Lung (tissue), 12 donors: ENCODE data around the gene FBF1. TPM values are rescaled to one million over a fixed set of nuclear protein-coding genes. Genes with fewer than 3 reads are reported as not detected.
A peak's percentile ranks its signal among the peaks of the same experiment; 100 is the strongest.

ENCODE experiments used
- ATAC-seq: fragments of 200-7000 bp; cut with Tn5 transposase; one replicate; pipeline ENCODE4 v1.9.1; 2020; ENCODE audit warnings: moderate number of reproducible peaks; ENCODE audit not compliant: insufficient read depth, low FRiP score
- DNase-seq, 3 donors: peaks; one replicate each; pipeline ENCODE4 v3.0.0-alpha.2; 2013 to 2017
- H3K27ac ChIP-seq, 2 donors: one replicate each; pipeline ENCODE4 v1.5.1; 2013; ENCODE audit warnings: mild to moderate bottlenecking in 2 of 2, moderate library complexity in 2 of 2, control low read depth in 1 of 2, inconsistent platforms in 1 of 2, low read depth in 1 of 2, low read length in 1 of 2
- H3K27me3 ChIP-seq, 3 donors: one replicate each; pipeline ENCODE4 v1.5.1; 2013; ENCODE audit warnings: low read length in 2 of 3; ENCODE audit not compliant: control insufficient read depth in 3 of 3, insufficient read depth in 3 of 3
- H3K36me3 ChIP-seq, 4 donors: one replicate each; pipeline ENCODE4 v1.5.1; 2013; ENCODE audit warnings: low read length in 4 of 4, mild to moderate bottlenecking in 1 of 4, moderate library complexity in 1 of 4; ENCODE audit not compliant: control insufficient read depth in 4 of 4, insufficient read depth in 4 of 4
- H3K4me1 ChIP-seq, 5 donors: one replicate each; pipeline ENCODE4 v1.5.1; 2013; ENCODE audit warnings: low read length in 5 of 5, mild to moderate bottlenecking in 2 of 5, moderate library complexity in 1 of 5; ENCODE audit not compliant: control insufficient read depth in 5 of 5, insufficient read depth in 5 of 5
- H3K4me3 ChIP-seq: one replicate; pipeline ENCODE4 v1.5.1; 2013; ENCODE audit warnings: mild to moderate bottlenecking, control low read depth, moderate library complexity
- H3K9ac ChIP-seq, 2 donors: one replicate each; pipeline ENCODE4 v1.5.1; 2013; ENCODE audit warnings: low read length in 2 of 2, control low read depth in 1 of 2; ENCODE audit not compliant: insufficient read depth in 1 of 2
- H3K9me3 ChIP-seq, 4 donors: one replicate each; pipeline ENCODE4 v1.5.1; 2013; ENCODE audit warnings: low read length in 3 of 4, mild to moderate bottlenecking in 1 of 4, moderate library complexity in 1 of 4; ENCODE audit not compliant: control insufficient read depth in 4 of 4, insufficient read depth in 3 of 4
- WGBS, 2 donors: extraction: QIAGEN DNeasy Blood & Tissue Kit; methylation state at CpG; one replicate each; pipeline ENCODE4 v1.1.7; 2013; 5-methylcytosine and 5-hydroxymethylcytosine counted together
- polyA plus RNA-seq, 2 donors: library from polyadenylated mRNA; stranded (reverse); fragments of 200-250 nt; gene quantifications; one replicate each; pipeline ENCODE4 v1.2.1, GENCODE V29; 2013
- total RNA-seq, 2 donors: library from RNA; depleted of rRNA in 1 of 2; stranded (reverse); fragments of >200 nt in 1 of 2; gene quantifications; one replicate each; pipeline ENCODE4 v1.2.1, GENCODE V29; 2014 to 2021
- TF ChIP-seq, protein P1 (sequence below): IDR thresholded peaks from 2 replicates; pipeline ENCODE4 v1.5.1; 2012; ENCODE audit warnings: mild to moderate bottlenecking; ENCODE audit errors: control extremely low read depth, extremely low read depth
- donor health status: control.
- donor health status: control.
- donor health status: Bipolar disorder and iron deficiency.
- donor health status: healthy.
- donor health status: DM: yes; HTN: yes; CAD: no.

The FBF1 gene
- total and polyA plus RNA-seq, 4 donors, result 4.6 to 18.7 (median 13.1) TPM

DNA sequence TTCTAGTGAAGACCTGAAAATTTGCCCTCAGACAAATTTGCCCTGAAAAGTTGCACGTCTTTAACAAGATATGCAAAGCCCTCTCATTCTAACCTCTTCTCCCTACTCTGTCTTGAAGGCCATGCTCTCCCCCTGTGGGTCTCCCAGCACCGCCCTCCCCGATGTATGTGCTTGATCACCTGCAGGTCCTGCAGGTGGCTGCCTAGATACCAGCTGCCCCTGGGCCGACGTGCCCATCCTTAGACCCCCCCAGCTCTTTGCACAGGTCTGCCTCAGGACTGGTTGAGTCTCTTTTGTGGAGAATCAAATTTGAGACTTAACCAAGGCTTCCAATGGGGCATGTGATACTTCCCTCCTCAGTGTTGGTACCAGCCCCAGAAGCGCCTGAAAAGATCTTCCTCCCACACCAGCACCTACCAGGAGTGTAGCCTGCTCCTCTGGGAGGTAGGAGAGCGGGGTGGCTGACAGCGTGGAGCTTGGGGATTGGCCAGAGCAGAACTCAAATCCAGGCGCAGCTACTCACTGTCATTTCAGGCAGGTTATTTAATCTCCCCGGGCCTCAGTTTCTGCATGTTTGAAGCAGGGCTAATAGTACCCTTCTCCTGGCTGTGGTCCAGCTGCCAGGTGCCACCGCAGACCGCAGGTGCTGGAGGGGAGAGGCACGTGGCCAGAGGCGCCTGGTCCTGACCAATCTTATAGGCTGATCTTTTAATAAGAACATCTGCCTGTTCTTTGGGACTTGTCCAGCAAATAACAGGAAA lies 31.6 kb downstream of the FBF1 start:
- WGBS, 2 donors, result 75 to 82% methylated on average over 14 of the region's 14 CpGs
- no peak for ATAC-seq
- H3K27ac ChIP-seq, result peak overlapping the region in 1 of 2 donors; percentile 71

DNA sequence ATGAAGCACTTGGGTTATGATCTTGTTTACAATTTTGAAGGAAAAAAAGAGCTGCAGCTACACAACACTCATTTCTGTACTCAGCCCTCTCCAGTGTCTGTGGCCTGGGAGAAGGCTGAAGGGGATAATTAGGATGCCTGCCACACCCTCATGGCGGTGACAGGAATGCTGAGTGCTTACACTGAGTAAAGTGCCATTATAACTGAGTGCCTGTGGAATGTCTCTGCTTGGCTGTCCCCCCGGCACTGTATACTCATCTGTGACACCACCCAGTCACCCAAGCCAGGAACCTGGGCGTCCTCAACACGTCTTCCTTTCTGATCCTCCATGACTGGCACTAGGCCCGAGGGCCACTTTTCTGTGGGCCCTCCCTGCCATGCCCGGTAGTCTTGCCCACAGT lies 32.6 kb downstream of the FBF1 start:
- TF ChIP-seq, protein P1, sequence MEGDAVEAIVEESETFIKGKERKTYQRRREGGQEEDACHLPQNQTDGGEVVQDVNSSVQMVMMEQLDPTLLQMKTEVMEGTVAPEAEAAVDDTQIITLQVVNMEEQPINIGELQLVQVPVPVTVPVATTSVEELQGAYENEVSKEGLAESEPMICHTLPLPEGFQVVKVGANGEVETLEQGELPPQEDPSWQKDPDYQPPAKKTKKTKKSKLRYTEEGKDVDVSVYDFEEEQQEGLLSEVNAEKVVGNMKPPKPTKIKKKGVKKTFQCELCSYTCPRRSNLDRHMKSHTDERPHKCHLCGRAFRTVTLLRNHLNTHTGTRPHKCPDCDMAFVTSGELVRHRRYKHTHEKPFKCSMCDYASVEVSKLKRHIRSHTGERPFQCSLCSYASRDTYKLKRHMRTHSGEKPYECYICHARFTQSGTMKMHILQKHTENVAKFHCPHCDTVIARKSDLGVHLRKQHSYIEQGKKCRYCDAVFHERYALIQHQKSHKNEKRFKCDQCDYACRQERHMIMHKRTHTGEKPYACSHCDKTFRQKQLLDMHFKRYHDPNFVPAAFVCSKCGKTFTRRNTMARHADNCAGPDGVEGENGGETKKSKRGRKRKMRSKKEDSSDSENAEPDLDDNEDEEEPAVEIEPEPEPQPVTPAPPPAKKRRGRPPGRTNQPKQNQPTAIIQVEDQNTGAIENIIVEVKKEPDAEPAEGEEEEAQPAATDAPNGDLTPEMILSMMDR, result no peak
- DNase-seq, result peak; percentile 33 to 64 (median 55)
- peak; percentile 10 for ATAC-seq
- H3K9me3 ChIP-seq, result no peaks in the 10 kb centered on the region
- H3K27ac ChIP-seq, result peak overlapping the region; percentile 30 to 43
- H3K4me3 ChIP-seq, result no peak overlapping the region
- H3K9ac ChIP-seq, result no peak overlapping the region
- no peaks in the 10 kb centered on the region for H3K27me3 ChIP-seq
- H3K36me3 ChIP-seq, result peaks cover 0 to 2% (median 0%) of the 10 kb centered on the region in 4 donors
- WGBS, 2 donors, result 55 to 76% methylated on average over 6 of the region's 6 CpGs
- peaks cover 0 to 11% (median 0%) of the 10 kb centered on the region in 5 donors for H3K4me1 ChIP-seq

More for the DNA sequence above, 31.6 kb downstream of the FBF1 start:
- H3K4me3 ChIP-seq, result no peak overlapping the region
- H3K4me1 ChIP-seq, result peaks cover 0 to 4% (median 0%) of the 10 kb centered on the region in 5 donors
- peak in 2 of 3 donors; percentile 11 to 27 for DNase-seq
- H3K36me3 ChIP-seq, result peaks cover 0 to 6% (median 1%) of the 10 kb centered on the region in 4 donors
- TF ChIP-seq, protein P1, result no peak
- H3K9me3 ChIP-seq, result no peaks in the 10 kb centered on the region
- no peak overlapping the region for H3K9ac ChIP-seq
- no peaks in the 10 kb centered on the region for H3K27me3 ChIP-seq

DNA sequence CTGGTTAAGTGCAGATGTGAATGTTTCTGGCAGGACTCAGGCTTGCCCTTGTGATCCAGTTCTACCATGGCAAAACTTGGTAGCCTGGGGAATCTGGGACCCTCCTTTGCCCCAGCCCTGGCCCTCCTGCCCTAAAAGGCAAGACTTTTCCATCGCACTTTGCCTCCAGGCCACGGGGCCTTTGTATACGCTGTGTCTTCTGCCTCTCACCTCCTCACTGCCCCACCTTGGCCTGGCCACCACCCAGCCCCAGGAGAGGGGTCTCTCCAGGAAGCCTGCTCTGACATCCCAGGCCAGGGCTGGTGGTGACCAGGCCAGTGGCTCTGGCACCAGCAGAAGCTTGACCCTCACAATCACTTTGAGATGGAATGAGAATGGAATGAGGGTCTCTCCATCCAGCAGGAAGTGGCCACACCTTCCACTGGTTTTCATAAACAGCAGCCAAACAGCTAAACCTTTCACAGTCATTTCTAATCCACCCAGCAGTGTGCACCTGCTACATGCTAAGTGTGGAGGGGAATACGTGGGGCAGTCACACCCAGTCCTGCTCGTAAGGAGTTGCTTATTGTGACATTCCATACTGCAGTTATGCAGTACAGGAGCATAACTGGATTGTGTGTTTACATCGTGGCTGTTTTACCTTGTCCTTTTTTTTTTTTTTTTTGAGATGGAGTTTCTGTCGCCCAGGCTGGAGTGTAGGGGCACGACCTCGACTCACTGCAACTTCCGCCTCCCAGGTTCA lies 34.5 kb downstream of the FBF1 start:
- 78 to 82% methylated on average over 10 of the region's 10 CpGs for WGBS, 2 donors
- TF ChIP-seq, protein P1, result no peak
- no peak for ATAC-seq

More for the DNA sequence above, 34.5 kb downstream of the FBF1 start:
- Histone ChIP-seq H3K4me3 (no peak overlapping the region), H3K27me3 (no peaks in the 10 kb centered on the region), H3K4me1 (peaks cover 0 to 11% (median 0%) of the 10 kb centered on the region in 5 donors), H3K9ac (no peak overlapping the region), H3K9me3 (no peaks in the 10 kb centered on the region), H3K27ac (peak overlapping the region in 1 of 2 donors; percentile 85), H3K36me3 (peaks cover 0 to 7% (median 3%) of the 10 kb centered on the region in 4 donors)
- no peak for DNase-seq
